HG02870 (cell line): ENCODE results near the gene SPATA20.
A peak's percentile ranks its signal among the peaks of the same experiment; 100 is the strongest.

Experiments
- ATAC-seq: cut with Tn5 transposase; IDR thresholded peaks from one replicate; pipeline ENCODE4 v1.9.1; 2021; ENCODE audit warnings: mild to moderate bottlenecking, moderate library complexity; ENCODE audit not compliant: unreplicated experiment

SPATA20 gene

DNA sequence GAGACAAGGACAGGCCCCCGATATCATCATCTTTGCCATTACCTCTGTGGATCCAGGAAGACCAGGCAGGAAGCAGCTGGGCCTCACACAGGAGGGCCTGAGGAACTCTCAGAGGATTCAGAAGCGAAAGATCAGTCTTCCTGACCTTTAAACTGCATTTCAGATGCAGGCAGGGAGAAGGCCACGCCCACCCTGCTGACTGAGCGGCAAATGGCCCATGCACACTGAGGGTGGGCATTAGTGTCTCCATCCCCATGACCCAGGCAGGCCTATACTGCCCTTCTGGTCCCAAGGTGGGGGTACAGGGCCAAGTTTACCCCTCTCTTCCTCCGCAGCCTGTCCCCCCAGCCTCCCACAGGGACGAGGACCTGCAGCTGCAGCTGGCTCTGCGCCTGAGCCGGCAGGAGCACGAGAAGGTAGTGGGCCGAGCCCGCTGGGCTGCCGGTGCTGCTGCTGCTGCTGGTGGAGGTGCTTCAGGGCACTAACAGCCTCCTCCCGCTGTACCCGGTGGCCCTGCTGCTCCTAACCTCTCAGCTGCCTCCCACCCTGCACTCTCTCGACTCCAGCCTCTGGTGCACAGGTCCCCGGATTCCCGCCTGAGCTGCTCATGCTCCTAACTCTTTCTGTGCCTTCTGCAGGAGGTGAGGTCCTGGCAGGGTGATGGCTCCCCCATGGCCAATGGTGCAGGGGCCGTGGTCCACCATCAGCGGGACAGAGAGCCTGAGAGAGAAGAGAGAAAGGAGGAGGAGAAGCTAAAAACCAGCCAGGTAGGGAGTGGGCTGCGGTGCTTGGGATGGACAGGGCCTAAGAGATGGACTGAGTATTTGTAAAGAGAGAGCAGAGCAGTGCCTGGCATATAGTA, 8.2 kb upstream of the SPATA20 start:
- no peak for ATAC-seq

DNA sequence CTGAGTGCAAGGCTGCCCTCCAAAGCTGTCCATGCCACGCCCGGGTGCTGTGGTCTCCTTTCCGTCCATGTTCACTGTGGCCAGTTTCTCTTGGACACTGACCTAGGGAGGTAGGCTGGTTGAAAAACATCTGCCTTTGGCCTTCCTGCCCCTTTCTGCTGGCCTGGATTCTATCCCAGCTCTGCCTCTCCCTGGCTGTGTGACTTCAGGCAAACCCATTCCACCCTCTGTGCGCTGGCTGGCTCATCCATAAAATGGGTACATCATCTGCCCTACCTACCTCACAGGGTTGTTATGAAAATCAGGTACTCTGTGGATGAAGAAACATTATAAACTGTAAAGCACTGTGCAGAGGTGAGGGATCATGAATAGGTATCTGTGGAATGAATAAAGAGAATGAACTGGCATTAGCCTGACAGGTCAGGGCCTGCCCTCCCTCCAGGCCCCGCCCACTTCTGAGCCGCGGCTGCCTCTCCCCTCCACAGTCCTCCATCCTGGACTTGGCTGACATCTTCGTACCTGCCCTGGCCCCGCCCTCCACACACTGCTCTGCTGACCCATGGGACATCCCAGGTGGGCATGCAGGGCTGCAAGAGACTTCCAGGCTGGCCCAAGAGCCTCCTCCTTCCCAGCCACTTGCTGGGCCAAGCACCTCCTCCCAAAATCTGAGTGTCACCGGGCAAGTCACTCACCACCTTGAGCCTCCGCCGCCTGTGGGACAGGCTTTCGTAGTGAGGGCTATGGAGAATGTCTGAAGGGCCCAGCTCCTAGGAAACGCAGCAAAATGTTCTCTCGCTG, 7.0 kb upstream of the SPATA20 start:
- no peak for ATAC-seq

DNA sequence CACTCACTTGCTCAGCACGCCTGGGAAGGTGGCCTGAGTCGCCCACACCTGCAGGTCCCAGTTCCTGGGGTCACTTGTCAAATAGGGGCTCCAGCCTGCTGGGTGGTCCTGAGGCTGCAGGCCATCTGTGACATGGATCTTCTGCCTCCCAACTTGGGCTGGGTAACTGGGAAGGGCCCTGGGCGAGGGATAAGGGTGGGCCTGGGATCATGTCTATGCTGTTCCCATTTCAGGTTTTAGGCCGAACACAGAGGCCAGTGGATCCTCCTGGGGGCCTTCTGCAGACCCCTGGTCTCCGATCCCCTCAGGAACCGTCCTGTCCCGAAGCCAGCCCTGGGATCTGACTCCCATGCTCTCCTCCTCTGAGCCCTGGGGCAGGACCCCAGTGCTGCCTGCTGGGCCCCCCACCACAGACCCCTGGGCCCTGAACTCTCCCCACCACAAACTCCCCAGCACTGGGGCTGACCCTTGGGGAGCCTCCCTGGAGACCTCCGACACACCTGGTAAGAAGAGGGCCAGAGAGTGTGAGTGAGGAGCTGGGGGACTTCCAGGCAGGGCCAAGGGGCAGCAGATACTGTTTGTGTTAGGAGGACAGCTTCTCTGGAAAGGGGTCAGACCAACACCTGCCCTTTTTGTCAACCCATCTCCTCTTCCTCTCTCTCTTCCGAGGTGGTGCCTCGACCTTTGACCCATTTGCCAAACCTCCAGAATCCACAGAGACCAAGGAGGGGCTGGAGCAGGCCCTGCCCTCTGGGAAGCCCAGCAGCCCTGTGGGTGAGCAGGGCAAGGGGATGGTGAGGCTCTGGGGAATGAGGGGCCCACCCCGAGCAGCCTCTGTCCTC, 6.2 kb upstream of the SPATA20 start:
- ATAC-seq, result no peak

DNA sequence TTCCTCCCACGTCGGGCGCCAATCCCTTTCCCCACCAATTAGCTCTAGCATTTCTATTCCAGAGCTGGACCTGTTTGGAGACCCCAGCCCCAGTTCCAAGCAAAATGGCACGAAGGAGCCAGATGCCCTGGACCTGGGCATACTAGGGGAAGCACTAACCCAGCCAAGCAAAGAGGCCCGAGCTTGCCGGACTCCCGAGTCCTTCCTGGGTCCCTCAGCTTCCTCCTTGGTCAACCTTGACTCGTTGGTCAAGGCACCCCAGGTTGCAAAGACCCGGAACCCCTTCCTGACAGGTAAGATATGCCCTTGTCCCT, 5.6 kb upstream of the SPATA20 start:
- ATAC-seq, result no peak

DNA sequence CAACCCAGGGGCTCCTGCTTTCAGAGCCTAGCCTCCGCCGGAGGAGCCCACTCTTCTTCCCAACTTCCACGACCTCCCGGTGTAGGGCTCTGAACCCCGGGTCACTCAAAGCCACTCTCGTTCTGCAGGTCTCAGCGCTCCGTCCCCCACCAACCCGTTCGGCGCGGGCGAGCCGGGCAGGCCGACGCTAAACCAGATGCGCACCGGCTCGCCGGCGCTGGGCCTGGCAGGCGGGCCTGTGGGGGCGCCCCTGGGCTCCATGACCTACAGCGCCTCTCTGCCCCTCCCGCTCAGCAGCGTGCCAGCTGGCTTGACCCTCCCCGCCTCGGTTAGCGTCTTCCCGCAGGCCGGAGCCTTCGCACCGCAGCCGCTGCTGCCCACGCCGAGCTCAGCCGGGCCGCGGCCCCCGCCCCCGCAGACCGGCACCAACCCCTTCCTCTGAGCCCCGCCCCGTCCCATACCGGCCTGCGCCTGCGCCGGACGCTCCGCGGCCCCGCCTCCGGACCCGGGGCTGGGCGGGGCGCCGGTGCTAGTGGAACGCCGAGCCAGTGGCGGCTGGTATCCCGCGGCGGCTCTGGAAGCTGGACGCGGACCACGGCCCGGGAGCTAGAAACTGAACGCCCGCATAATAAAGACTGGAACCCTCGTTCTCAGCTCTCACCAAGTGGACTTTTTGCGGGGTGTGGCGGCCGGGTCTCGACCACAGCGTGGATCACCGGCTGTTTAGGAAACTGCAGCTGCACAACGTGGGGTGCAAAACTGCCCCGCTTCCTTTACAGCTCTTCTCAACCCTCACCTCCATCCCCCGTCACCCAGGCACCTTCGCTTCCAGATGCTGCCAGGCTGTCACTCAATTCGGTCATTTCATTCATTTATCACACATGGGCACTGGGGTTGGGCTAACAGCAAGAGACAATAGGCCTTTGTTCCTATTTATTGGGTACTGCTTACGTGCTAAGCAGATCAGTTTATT, 5.0 kb upstream of the SPATA20 start:
- ATAC-seq, result peak; percentile 73

DNA sequence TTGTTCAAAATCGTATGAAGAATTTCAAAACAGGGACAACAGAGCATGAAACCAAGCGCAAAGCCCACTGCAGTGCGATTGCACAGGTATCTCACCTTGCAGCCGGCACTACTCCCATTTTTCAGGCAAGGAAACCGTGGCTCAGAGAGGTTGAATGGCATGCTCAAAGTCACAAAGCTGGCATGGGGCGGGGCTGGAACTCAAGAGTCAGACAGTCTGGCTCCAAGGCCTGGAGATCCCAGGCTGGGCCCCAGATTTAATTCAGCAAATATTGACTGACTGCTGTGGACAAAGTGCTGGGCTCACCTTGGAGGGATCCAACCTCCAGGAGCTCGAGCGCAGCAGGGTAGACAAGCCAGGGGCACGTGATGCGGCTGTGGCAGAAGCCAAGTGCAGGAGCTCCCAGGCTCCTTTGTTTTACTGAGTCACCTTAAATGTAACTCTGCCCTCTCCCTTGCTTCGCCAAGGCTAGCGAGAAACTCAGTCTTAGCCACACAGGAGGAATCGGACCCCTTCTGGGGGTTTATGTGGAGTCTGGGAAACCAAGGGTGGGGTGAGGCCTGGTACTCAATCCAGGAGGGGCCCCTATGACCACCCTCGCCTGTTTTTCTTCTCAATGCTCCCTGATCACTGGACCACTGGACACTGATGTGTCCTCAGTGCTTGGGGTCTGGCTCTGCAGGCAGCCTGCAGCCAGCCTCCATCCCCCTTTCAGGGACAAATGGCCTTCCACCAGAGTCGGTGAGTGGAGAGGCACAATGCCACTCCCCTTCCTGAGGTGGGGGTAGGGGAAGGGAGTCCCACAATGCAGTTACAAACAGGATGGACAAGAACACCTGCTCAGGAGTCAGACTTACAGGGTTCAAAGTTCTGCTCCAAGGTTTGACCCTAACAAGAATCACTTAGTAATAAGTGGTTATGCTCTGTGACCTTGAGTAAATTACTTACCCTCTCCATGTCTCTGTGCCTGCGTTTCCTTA, 3.9 kb upstream of the SPATA20 start:
- ATAC-seq, result no peak

DNA sequence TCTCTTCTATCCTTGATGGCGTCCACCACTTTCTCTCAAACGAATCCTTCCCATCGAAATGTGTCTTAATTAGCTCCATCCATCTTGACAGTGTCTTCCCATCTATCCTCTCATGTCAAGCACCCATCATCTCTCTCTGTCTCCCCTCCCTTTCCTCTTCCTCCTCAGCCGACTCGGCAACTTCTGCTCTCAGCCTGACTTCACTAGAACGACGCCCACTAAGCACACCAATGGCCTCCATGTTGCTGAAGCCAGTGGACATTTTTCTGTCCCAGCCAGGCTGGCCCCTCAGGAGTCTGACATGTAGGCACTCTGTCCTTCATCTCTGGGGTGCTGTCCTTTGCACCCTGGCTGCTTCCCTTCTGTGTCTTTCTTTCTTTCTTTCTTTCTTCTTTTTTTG, 2.5 kb upstream of the SPATA20 start:
- no peak for ATAC-seq

DNA sequence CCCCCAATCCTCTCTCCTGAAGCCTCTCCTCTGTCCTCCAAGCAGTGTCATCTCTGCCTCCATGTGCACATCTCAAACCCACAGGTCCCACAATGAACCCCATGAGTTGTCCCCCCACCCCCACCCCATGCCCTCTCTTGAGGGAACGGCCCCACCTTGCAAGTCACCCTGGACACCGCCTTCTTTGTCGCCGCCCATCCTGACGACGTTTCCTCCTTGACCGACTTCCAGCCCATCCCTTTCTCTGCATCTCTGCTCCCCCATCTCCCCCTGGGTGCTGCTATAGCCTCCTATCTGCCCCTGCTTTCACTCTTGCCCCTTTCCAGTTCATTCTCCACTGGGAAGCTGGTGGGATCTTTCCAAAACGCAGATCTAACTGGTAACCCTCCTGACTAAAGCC, 1.7 kb upstream of the SPATA20 start:
- ATAC-seq, result no peak

DNA sequence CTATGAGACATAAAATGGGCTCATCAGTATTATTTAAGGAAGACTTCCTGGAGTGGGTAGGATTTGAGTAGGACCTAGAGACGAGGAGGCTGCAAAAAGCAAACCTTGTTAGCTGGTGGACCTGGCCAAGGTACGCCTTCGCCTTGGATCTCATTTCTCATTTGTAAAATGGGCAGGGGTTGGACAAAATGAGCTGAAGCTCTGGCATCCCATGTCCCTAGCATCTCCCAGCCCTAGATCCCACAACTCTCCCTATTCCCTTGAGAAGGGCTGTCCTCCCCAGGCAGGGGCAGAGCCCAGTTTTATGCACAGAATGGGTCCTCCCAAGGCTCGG, 306 bp upstream of the SPATA20 start:
- ATAC-seq, result no peak

DNA sequence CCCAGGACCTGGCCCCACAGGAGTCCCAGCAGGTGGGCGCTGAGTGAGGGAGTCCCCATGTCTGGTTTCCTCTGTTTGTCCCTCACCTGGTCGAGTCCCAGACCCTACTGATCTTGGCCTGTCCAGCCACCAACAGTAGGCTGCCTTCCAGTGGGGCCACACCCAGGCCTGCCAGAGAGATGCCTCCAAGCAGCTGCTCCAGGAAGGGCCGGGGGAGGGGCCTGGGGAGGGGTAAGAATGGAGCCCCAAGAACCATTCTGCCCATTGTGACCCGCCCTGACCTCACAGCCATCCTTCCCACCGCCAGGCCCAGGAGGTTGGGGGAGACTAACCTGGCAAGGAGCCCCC, 736 bp downstream of the SPATA20 start:
- ATAC-seq, result no peak

DNA sequence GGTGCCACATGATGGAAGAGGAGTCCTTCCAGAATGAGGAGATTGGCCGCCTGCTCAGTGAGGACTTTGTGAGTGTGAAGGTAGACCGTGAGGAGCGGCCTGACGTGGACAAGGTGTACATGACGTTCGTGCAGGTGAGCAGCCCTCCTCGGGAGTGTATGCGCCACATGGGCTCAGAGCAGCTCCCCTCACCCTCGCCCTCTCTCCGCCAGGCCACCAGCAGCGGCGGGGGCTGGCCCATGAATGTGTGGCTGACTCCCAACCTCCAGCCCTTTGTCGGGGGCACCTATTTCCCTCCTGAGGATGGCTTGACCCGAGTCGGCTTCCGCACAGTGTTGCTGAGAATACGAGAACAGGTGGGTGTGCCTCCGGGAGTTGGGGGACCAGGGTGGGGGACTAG, 1.9 kb downstream of the SPATA20 start:
- no peak for ATAC-seq

DNA sequence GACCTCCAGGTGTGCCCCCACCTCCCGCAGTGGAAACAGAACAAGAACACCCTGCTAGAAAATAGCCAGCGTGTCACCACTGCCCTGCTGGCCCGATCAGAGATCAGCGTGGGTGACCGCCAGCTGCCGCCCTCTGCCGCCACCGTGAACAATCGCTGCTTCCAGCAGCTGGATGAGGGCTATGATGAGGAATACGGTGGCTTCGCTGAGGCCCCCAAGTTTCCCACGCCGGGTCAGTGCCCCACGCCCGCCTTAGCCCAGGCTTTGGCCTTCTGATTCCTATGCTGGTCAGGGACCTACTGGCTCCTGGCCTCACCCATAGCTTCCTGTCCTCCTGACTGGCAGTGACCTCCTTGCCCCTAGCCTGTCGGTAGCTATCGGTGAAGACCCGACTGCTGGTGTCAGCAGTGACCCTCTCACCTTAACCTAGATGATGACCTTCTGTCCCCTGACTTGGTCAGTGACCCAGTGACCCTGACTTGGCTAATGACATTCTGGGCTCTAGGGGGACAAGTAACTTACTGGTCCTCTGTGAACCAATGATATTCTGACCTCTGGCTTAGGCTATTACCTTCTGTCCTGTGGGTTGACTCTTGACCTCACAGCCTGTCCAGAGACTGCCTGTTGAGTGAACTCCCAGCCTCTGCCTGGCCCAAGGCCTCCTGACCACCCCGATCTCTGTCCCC, 2.4 kb downstream of the SPATA20 start:
- no peak for ATAC-seq

DNA sequence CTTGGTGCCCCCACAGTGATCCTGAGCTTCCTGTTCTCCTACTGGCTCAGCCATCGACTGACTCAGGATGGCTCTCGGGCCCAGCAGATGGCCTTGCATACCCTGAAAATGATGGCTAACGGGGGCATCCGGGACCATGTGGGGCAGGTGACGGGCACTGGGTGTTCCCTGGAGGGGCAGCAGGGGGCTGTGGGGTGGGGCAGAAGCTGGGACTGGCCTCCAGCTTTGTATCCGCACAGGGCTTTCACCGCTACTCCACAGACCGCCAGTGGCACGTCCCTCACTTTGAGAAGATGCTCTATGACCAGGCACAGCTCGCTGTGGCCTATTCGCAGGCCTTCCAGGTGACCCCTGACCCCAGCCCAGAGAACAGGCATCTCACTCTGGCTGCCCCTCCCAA, 3.0 kb downstream of the SPATA20 start:
- ATAC-seq, result no peak

DNA sequence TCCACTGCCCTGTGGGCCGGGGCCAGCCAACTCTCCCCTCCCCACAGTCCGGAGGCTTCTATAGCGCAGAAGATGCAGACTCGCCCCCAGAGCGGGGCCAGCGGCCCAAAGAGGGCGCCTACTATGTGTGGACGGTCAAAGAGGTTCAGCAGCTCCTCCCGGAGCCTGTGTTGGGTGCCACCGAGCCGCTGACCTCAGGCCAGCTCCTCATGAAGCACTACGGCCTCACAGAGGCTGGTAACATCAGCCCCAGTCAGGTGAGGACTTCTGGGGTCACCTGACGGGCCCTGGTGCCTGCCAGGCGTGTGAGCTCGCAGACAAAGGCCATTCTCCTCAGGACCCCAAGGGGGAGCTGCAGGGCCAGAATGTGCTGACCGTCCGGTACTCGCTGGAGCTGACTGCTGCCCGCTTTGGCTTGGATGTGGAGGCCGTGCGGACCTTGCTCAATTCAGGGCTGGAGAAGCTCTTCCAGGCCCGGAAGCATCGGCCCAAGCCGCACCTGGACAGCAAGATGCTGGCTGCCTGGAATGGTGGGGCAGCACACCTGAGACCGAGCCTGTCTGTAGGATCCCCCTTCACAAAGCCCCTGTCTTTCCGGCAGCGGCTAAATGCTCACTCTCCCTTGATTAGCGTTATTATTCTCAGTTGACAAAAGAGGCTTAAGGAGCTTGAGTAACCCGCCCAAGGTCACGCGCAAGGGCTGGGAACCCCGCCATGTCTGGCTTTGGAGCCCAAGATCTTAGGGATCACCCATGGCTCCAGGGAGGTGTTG, 3.9 kb downstream of the SPATA20 start:
- ATAC-seq, result no peak

DNA sequence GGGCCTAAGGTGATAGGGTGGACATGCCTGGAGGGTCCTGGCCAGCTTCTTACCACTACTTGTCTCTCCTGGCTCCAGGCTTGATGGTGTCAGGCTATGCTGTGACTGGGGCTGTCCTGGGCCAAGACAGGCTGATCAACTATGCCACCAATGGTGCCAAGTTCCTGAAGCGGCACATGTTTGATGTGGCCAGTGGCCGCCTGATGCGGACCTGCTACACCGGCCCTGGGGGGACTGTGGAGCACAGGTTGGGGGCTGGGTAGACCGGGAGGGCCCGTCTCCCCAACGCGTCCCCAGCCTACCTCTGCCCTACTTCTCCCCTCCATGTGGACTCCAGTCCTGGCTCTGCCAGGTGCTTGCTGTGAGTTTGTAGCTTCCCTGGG, 4.5 kb downstream of the SPATA20 start:
- no peak for ATAC-seq

DNA sequence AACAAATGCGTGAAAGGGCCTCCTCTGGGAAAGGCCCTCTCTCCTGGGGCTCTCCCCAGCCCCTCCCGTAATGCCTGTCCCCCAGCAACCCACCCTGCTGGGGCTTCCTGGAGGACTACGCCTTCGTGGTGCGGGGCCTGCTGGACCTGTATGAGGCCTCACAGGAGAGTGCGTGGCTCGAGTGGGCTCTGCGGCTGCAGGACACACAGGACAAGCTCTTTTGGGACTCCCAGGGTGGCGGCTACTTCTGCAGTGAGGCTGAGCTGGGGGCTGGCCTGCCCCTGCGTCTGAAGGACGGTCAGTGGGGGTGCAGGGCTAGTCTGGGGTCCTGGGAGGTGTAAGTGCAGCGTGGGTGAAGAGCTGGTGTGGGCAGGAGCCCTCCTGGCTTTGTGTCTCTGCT, 4.9 kb downstream of the SPATA20 start:
- no peak for ATAC-seq

DNA sequence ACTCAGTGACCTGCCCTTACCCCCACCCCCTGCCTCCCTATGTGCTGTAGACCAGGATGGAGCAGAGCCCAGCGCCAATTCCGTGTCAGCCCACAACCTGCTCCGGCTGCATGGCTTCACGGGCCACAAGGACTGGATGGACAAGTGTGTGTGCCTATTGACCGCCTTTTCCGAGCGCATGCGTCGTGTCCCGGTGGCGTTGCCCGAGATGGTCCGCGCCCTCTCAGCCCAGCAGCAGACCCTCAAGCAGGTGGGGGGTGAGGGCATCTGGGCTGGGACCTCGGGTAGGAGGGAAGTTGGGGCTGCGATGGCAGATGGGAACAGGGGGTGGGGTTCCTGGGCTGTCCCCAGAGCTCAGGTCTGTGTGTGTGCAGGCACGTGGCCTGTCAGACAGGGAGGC, 7.2 kb downstream of the SPATA20 start:
- ATAC-seq, result no peak

DNA sequence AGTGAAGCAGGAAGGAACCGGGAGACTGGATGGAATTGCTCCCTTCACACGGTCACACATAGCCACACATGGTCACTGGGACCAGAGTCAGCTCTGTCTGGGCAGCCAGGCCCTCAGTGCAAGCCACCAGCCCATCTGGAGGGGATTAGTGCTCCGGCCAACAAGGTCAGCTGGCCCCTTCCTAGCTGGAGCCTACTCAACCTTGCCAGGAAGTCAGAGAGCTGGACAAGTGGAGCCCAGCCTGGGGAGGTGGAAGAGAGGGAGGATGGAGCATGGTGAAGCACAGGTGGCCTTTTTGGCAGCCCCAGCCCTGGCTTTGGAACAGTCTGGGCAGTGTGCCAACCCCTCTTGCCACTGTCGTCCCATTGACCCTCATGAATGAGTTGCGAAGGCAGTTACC, 9.8 kb downstream of the SPATA20 start:
- ATAC-seq, result no peak
